OCI-LY1 (cell line): ENCODE results near the gene SLC11A1.

ENCODE experiments used
- H2AFZ ChIP-seq: fragments of 200-600 bp; sonication (generic), shearing (Covaris generic); 2 replicates; pipeline ENCODE4 v1.6.0; 2014; ENCODE audit warnings: antibody characterized with exemption, mild to moderate bottlenecking, low read length
- H3F3A ChIP-seq: fragments of 200-600 bp; sonication (generic), shearing (Covaris generic); 2 replicates; pipeline ENCODE4 v1.6.0; 2014; ENCODE audit warnings: mild to moderate bottlenecking, antibody characterized with exemption, low read length, moderate library complexity; ENCODE audit not compliant: insufficient read depth
- H3K27ac ChIP-seq: fragments of 200-600 bp; sonication (generic); 2 replicates; pipeline ENCODE4 v1.5.1; 2014; ENCODE audit warnings: low read length, mixed run types, mild to moderate bottlenecking, low read depth; ENCODE audit not compliant: poor library complexity, severe bottlenecking
- H3K27me3 ChIP-seq: fragments of 200-600 bp; sonication (generic); 2 replicates; pipeline ENCODE4 v1.6.0; 2014; ENCODE audit warnings: antibody characterized with exemption, mild to moderate bottlenecking, low read length, moderate library complexity; ENCODE audit not compliant: insufficient read depth
- H3K36me3 ChIP-seq: fragments of 200-600 bp; sonication (generic); 2 replicates; pipeline ENCODE4 v1.6.1; 2014; ENCODE audit warnings: mild to moderate bottlenecking, antibody characterized with exemption, low read length, moderate library complexity, mixed read lengths; ENCODE audit not compliant: insufficient read depth
- H3K4me1 ChIP-seq: fragments of 200-600 bp; sonication (generic); 2 replicates; pipeline ENCODE4 v1.5.1; 2014; ENCODE audit warnings: mild to moderate bottlenecking, low read length, moderate library complexity; ENCODE audit not compliant: insufficient read depth, severe bottlenecking
- H3K4me2 ChIP-seq: fragments of 200-600 bp; sonication (generic), shearing (Covaris generic); 2 replicates; pipeline ENCODE4 v1.6.1; 2014; ENCODE audit warnings: low read length
- H3K4me3 ChIP-seq: fragments of 200-600 bp; sonication (generic); 2 replicates; pipeline ENCODE4 v1.5.1; 2014; ENCODE audit warnings: low read length, low read depth, mild to moderate bottlenecking, mixed read lengths; ENCODE audit not compliant: poor library complexity, severe bottlenecking
- H3K79me2 ChIP-seq: fragments of 200-600 bp; shearing (Covaris generic); 2 replicates; pipeline ENCODE4 v1.6.1; 2016; ENCODE audit warnings: mixed run types, low read length, mixed read lengths; ENCODE audit not compliant: insufficient read depth
- H3K9ac ChIP-seq: fragments of 200-600 bp; sonication (generic), shearing (Covaris generic); 2 replicates; pipeline ENCODE4 v1.6.1; 2014; ENCODE audit warnings: mild to moderate bottlenecking, low read length, mixed read lengths
- H3K9me2 ChIP-seq: fragments of 200-600 bp; sonication (generic), shearing (Covaris generic); 2 replicates; pipeline ENCODE4 v1.6.1; 2014; ENCODE audit warnings: low read depth, mild to moderate bottlenecking, low read length, mixed read lengths
- H3K9me3 ChIP-seq: fragments of 200-600 bp; shearing (Covaris generic); 2 replicates; pipeline ENCODE4 v1.6.1; 2014; ENCODE audit warnings: low read length, mixed read lengths
- H4K20me1 ChIP-seq: fragments of 200-600 bp; sonication (generic), shearing (Covaris generic); 2 replicates; pipeline ENCODE4 v1.6.0; 2016; ENCODE audit warnings: mild to moderate bottlenecking, low read length; ENCODE audit not compliant: insufficient read depth
- EZH2 ChIP-seq: fragments of 200-600 bp; sonication (generic), shearing (Covaris generic); IDR thresholded peaks from 2 replicates; pipeline ENCODE4 v1.8.0; 2017; ENCODE audit warnings: borderline replicate concordance, mixed run types, mild to moderate bottlenecking, antibody characterized with exemption, low read length, moderate library complexity, mixed read lengths
- TF ChIP-seq, protein P1 (sequence below): fragments of 200-600 bp; sonication (generic), shearing (Covaris generic); IDR thresholded peaks from 2 replicates; pipeline ENCODE4 v1.5.1; 2017; ENCODE audit warnings: mild to moderate bottlenecking, antibody characterized with exemption, low read length, moderate library complexity, mixed read lengths

The SLC11A1 gene

DNA sequence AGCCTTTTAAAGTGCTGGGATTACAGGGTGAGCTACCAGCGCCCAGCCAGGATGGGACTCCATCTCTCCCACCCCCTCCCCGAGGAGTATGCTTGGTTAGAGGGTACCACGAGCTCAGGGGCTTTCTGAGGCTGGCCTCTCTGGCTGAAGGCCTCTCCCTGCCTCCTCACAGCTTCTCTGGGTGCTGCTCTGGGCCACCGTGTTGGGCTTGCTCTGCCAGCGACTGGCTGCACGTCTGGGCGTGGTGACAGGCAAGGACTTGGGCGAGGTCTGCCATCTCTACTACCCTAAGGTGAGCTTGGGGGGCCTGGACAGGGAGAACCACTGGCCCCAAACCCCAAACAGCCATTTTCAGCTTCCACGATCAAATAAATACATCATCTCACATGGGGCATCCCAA lies 2.9 kb downstream of the SLC11A1 start:
- Histone ChIP-seq H3K27ac (no peak overlapping the region), H3K4me3 (no peak overlapping the region), H3K4me2 (no peak overlapping the region), H3K27me3 (peaks cover 13% of the 10 kb centered on the region), H3K9me3 (no peaks in the 10 kb centered on the region), H3K79me2 (no peaks in the 10 kb centered on the region), H3K36me3 (no peaks in the 10 kb centered on the region), H3K9me2 (no peaks in the 10 kb centered on the region), H2AFZ (no peak overlapping the region), H4K20me1 (no peaks in the 10 kb centered on the region), H3K9ac (no peak overlapping the region), H3K4me1 (no peaks in the 10 kb centered on the region), H3F3A (no peaks in the 10 kb centered on the region)
- TF ChIP-seq, protein P1, sequence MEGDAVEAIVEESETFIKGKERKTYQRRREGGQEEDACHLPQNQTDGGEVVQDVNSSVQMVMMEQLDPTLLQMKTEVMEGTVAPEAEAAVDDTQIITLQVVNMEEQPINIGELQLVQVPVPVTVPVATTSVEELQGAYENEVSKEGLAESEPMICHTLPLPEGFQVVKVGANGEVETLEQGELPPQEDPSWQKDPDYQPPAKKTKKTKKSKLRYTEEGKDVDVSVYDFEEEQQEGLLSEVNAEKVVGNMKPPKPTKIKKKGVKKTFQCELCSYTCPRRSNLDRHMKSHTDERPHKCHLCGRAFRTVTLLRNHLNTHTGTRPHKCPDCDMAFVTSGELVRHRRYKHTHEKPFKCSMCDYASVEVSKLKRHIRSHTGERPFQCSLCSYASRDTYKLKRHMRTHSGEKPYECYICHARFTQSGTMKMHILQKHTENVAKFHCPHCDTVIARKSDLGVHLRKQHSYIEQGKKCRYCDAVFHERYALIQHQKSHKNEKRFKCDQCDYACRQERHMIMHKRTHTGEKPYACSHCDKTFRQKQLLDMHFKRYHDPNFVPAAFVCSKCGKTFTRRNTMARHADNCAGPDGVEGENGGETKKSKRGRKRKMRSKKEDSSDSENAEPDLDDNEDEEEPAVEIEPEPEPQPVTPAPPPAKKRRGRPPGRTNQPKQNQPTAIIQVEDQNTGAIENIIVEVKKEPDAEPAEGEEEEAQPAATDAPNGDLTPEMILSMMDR, result no peak
- TF ChIP-seq EZH2, result no peak

DNA sequence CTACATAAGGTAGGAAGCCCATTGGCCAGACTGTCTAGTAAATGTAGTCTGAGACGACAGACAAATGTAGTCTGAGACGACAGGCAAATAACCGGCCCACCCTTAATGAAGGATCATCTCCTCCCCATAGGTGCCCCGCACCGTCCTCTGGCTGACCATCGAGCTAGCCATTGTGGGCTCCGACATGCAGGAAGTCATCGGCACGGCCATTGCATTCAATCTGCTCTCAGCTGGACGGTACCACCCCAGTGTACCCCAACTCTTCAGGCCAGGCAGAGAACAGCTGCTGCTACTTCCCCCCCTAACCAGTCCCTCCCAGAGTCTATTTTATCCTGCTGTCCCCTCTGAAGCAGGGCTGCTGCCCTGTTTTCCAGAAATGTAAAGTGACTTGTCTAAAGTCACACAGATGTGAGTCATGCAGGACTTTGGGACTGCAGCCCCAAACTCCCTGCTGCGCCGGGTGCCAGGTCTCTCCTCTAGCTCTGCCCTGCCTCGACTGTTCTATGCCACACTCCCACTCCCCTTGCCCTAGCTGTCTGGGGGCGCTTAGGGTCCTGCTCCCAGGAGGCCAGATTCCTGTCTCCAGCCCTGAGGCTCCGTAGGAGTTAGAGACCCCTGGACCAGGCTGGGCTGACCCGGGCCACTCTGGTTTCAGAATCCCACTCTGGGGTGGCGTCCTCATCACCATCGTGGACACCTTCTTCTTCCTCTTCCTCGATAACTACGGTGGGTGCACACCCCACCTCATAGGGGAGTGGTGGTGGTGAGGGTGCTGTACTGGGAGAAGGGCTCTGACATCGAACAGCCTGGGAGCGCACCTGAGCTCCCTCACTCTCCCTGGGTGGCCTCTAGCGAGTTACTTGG lies 4.7 kb downstream of the SLC11A1 start:
- H3K4me2 ChIP-seq, result no peak overlapping the region
- no peaks in the 10 kb centered on the region for H3K9me2 ChIP-seq
- TF ChIP-seq EZH2, result no peak
- TF ChIP-seq, protein P1, result no peak
- no peak overlapping the region for H2AFZ ChIP-seq
- no peak overlapping the region for H3K4me3 ChIP-seq
- H3K9me3 ChIP-seq, result no peaks in the 10 kb centered on the region
- H3K27me3 ChIP-seq, result peaks cover 10% of the 10 kb centered on the region
- H4K20me1 ChIP-seq, result no peaks in the 10 kb centered on the region
- no peaks in the 10 kb centered on the region for H3K36me3 ChIP-seq
- H3K79me2 ChIP-seq, result no peaks in the 10 kb centered on the region
- H3K27ac ChIP-seq, result no peak overlapping the region
- no peaks in the 10 kb centered on the region for H3K4me1 ChIP-seq
- no peak overlapping the region for H3K9ac ChIP-seq
- no peaks in the 10 kb centered on the region for H3F3A ChIP-seq

DNA sequence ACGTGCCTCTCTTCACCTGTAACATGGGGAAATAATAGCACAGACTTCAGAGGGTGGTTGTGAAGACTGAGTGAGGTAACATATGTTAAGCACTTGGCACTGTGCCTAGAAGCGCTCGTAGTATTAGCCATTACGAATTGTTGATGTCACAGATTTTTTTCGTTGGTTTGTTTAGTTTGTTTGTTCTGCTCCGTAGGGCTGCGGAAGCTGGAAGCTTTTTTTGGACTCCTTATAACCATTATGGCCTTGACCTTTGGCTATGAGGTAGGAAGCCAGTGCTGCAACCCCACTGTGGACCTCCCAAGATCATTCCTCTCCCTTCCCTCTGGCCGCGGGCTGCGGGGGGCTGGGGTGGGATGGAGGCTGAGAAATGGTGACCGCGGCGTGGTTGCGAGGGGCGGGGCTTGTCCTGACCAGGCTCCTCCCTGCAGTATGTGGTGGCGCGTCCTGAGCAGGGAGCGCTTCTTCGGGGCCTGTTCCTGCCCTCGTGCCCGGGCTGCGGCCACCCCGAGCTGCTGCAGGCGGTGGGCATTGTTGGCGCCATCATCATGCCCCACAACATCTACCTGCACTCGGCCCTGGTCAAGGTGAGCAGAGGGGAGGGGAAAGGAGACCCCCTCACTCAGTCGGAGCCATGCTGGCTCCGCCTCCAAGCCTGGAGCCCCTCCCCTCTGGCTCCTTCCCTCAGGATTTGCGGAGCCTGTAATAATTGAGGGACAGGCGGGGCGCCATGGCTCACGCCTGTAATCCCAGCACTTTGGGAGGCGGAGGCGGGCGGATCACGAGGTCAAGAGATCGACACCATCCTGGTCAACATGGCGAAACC lies 5.5 kb downstream of the SLC11A1 start:
- Histone ChIP-seq H3F3A (no peaks in the 10 kb centered on the region), H3K4me3 (no peak overlapping the region), H3K9me2 (no peaks in the 10 kb centered on the region), H4K20me1 (no peaks in the 10 kb centered on the region), H3K36me3 (no peaks in the 10 kb centered on the region), H3K27ac (no peak overlapping the region), H3K9me3 (no peaks in the 10 kb centered on the region), H3K27me3 (peaks cover 5% of the 10 kb centered on the region), H3K79me2 (no peaks in the 10 kb centered on the region), H3K9ac (no peak overlapping the region), H3K4me1 (no peaks in the 10 kb centered on the region), H3K4me2 (no peak overlapping the region), H2AFZ (no peak overlapping the region)
- TF ChIP-seq, protein P1, result no peak
- TF ChIP-seq EZH2, result no peak
